ENCODE data around the gene ZDHHC18. TPM values are rescaled to one million over a fixed set of nuclear protein-coding genes. Genes with fewer than 3 reads are reported as not detected.

The ZDHHC18 gene
- total RNA-seq, 4 donors from 2014 or later: 10.5 to 36.9 (median 17.1) TPM

- ATAC-seq: no peak
- no peaks in the 10 kb centered on the region for H3K9me3 ChIP-seq
- H3K4me1 ChIP-seq: peaks cover 0 to 19% (median 6%) of the 10 kb centered on the region in 3 donors
- H3K27ac ChIP-seq: no peak overlapping the region
- no CpG with 5 or more reads among the region's 10 CpGs for WGBS, 2 donors (ENCODE audit: low coverage in 1 of 2)
- H3K4me3 ChIP-seq: no peak overlapping the region
- no peak for TF ChIP-seq EP300 (IDR thresholded peaks at IDR 0.05)
- TF ChIP-seq POLR2A (IDR thresholded peaks at IDR 0.05): no peak
- no peak for TF ChIP-seq POLR2AphosphoS5 (IDR thresholded peaks at IDR 0.05)
- no peak for TF ChIP-seq CTCF (IDR thresholded peaks at IDR 0.05)
- H3K27me3 ChIP-seq: no peaks in the 10 kb centered on the region
- peaks cover 0 to 99% of the 10 kb centered on the region in 2 donors for H3K36me3 ChIP-seq
Measured at GRCh38 chr1:26853600-26853999, 27.1 kb downstream of the ZDHHC18 start.

- Histone ChIP-seq H3K4me1 (peaks cover 0 to 9% (median 0%) of the 10 kb centered on the region in 3 donors), H3K4me3 (no peak overlapping the region), H3K27ac (no peak overlapping the region), H3K27me3 (no peaks in the 10 kb centered on the region), H3K9me3 (no peaks in the 10 kb centered on the region), H3K36me3 (peaks cover 0 to 87% of the 10 kb centered on the region in 2 donors)
- WGBS, 2 donors (ENCODE audit: low coverage in 1 of 2): 70% methylated on average over 2 of the region's 5 CpGs; no CpG with 5 or more reads in 1 of the 2 donors
- TF ChIP-seq POLR2A (IDR thresholded peaks at IDR 0.05): no peak
- TF ChIP-seq EP300 (IDR thresholded peaks at IDR 0.05): no peak
- TF ChIP-seq POLR2AphosphoS5 (IDR thresholded peaks at IDR 0.05): no peak
- TF ChIP-seq CTCF (IDR thresholded peaks at IDR 0.05): no peak
- ATAC-seq: no peak
Measured at GRCh38 chr1:26854906-26855305, 28.4 kb downstream of the ZDHHC18 start.

GRCh38 chr1:26855636-26856035 lies 29.1 kb downstream of the ZDHHC18 start:
- H3K4me3 ChIP-seq: no peak overlapping the region
- no peak overlapping the region for H3K27ac ChIP-seq
- H3K9me3 ChIP-seq: no peaks in the 10 kb centered on the region
- no peak for ATAC-seq
- peaks cover 0 to 9% (median 0%) of the 10 kb centered on the region in 3 donors for H3K4me1 ChIP-seq
- no peaks in the 10 kb centered on the region for H3K27me3 ChIP-seq
- TF ChIP-seq CTCF (IDR thresholded peaks at IDR 0.05) (no peak), POLR2AphosphoS5 (IDR thresholded peaks at IDR 0.05) (no peak), EP300 (IDR thresholded peaks at IDR 0.05) (no peak)
- WGBS, 2 donors (ENCODE audit: low coverage in 1 of 2): 84 to 89% methylated on average over 3 of the region's 4 CpGs
- H3K36me3 ChIP-seq: peaks cover 0 to 80% of the 10 kb centered on the region in 2 donors

- H3K9me3 ChIP-seq: no peaks in the 10 kb centered on the region
- 60% methylated on average over 3 of the region's 11 CpGs; no CpG with 5 or more reads in 1 of the 2 donors for WGBS, 2 donors (ENCODE audit: low coverage in 1 of 2)
- H3K27ac ChIP-seq: no peak overlapping the region
- ATAC-seq: no peak
- no peaks in the 10 kb centered on the region for H3K27me3 ChIP-seq
- peaks cover 0 to 75% of the 10 kb centered on the region in 2 donors for H3K36me3 ChIP-seq
- H3K4me3 ChIP-seq: no peak overlapping the region
- TF ChIP-seq POLR2A (IDR thresholded peaks at IDR 0.05): no peak
- TF ChIP-seq POLR2AphosphoS5 (IDR thresholded peaks at IDR 0.05): no peak
- peaks cover 0 to 9% (median 0%) of the 10 kb centered on the region in 3 donors for H3K4me1 ChIP-seq
Measured at GRCh38 chr1:26856181-26856580, 29.7 kb downstream of the ZDHHC18 start.

- no peaks in the 10 kb centered on the region for H3K9me3 ChIP-seq
- no peak overlapping the region for H3K27ac ChIP-seq
- 83 to 90% methylated on average over 2 to 8 of the region's 21 CpGs for WGBS, 2 donors (ENCODE audit: low coverage in 1 of 2)
- no peaks in the 10 kb centered on the region for H3K27me3 ChIP-seq
- no peak for ATAC-seq
- peaks cover 0 to 68% of the 10 kb centered on the region in 2 donors for H3K36me3 ChIP-seq
- no peak for TF ChIP-seq POLR2A (IDR thresholded peaks at IDR 0.05)
- no peak for TF ChIP-seq CTCF (IDR thresholded peaks at IDR 0.05)
- TF ChIP-seq EP300 (IDR thresholded peaks at IDR 0.05): no peak
- TF ChIP-seq POLR2AphosphoS5 (IDR thresholded peaks at IDR 0.05): no peak
- peaks cover 0 to 9% (median 0%) of the 10 kb centered on the region in 3 donors for H3K4me1 ChIP-seq
- H3K4me3 ChIP-seq: no peak overlapping the region
Measured at GRCh38 chr1:26856604-26857469, 30.3 kb downstream of the ZDHHC18 start.
